CD4-positive, alpha-beta T cell (primary cell): ENCODE measurements around the gene CNNM3. TPM values are rescaled to one million over a fixed set of nuclear protein-coding genes. Genes with fewer than 3 reads are reported as not detected.

Source experiments
- ATAC-seq: fragments of 200-7000 bp; cut with Tn5 transposase; one replicate; pipeline ENCODE4 v1.10.0; 2022; ENCODE audit warnings: mild to moderate bottlenecking; ENCODE audit not compliant: poor library complexity
- CTCF ChIA-PET: fragments of 350-600 bp; sonication (Branson Sonifier 250); formaldehyde crosslinking; loops from one replicate; lab custom pipeline; 2021; ENCODE audit warnings: antibody characterized with exemption, inconsistent platforms; lab: Charles Lee
- POLR2A ChIA-PET: fragments of 350-600 bp; sonication (Branson Sonifier 250); formaldehyde crosslinking; loops from one replicate; lab custom pipeline; 2021; ENCODE audit warnings: antibody characterized with exemption, inconsistent platforms; lab: Charles Lee
- DNase-seq, 14 experiments: peaks; one replicate each; pipeline ENCODE4 v3.0.0-alpha.2; 2013 to 2020; ENCODE audit warnings: mixed read lengths in 2 of 14
- H3K27ac ChIP-seq, 2 donors: one replicate each; pipeline versions ENCODE4 v1.5.1 to v1.7.0; 2013; ENCODE audit warnings: low read length in 2 of 2, low read depth in 1 of 2, mild to moderate bottlenecking in 1 of 2
- H3K27me3 ChIP-seq, 2 experiments: 1 replicate in 1 of 2; 2 replicates in 1 of 2; pipeline versions ENCODE4 v1.6.1 to v1.7.0; 2013; ENCODE audit warnings: low read length in 2 of 2, control low read depth in 1 of 2, mild to moderate bottlenecking in 1 of 2, moderate library complexity in 1 of 2; ENCODE audit not compliant: insufficient read depth in 2 of 2, control insufficient read depth in 1 of 2
- H3K36me3 ChIP-seq: one replicate; pipeline ENCODE4 v1.6.1; 2013; ENCODE audit warnings: low read length, control low read depth; ENCODE audit not compliant: insufficient read depth
- H3K4me1 ChIP-seq: one replicate; pipeline ENCODE4 v1.6.1; 2013; ENCODE audit warnings: low read length, control low read depth; ENCODE audit not compliant: insufficient read depth
- H3K4me3 ChIP-seq: one replicate; pipeline ENCODE4 v1.5.1; 2013; ENCODE audit warnings: mild to moderate bottlenecking, low read length, moderate library complexity
- H3K9me3 ChIP-seq, 2 experiments: 1 replicate in 1 of 2; 2 replicates in 1 of 2; pipeline versions ENCODE4 v1.6.1 to v1.7.0; 2013; ENCODE audit warnings: low read length in 2 of 2, mild to moderate bottlenecking in 2 of 2, control low read depth in 1 of 2, moderate library complexity in 1 of 2; ENCODE audit not compliant: control insufficient read depth in 1 of 2, insufficient read depth in 1 of 2
- H3K27ac Mint-ChIP-seq: one replicate; pipeline ENCODE4 v1.8.0; 2020; ENCODE audit warnings: mixed read lengths
- H3K27me3 Mint-ChIP-seq: one replicate; pipeline ENCODE4 v1.8.0; 2021; ENCODE audit warnings: mixed read lengths
- H3K36me3 Mint-ChIP-seq: one replicate; pipeline ENCODE4 v1.8.0; 2021; ENCODE audit warnings: low read depth, mixed read lengths
- H3K4me1 Mint-ChIP-seq: one replicate; pipeline ENCODE4 v1.8.0; 2021; ENCODE audit warnings: low read depth, mixed read lengths
- H3K4me3 Mint-ChIP-seq: one replicate; pipeline ENCODE4 v1.8.0; 2020; ENCODE audit warnings: mild to moderate bottlenecking, mixed read lengths
- H3K9me3 Mint-ChIP-seq: one replicate; pipeline ENCODE4 v1.8.0; 2020; ENCODE audit warnings: mixed read lengths
- CTCF ChIP-seq: fragments of 200-600 bp; IDR thresholded peaks from one replicate; pipeline ENCODE4 v1.8.0; 2022; ENCODE audit warnings: antibody characterized with exemption, mild to moderate bottlenecking
- intact Hi-C, 2 experiments: fragments of 100-400 bp; cut with DNase I in 1 of 2; cut with micrococcal nuclease in 1 of 2; formaldehyde crosslinking; loops; one replicate each; pipeline versions ENCODE4 v1.15.1 to v1.9.0; 2023 to 2025; cut with DNase I, micrococcal nuclease
- total RNA-seq, 174 experiments: library from RNA in 2 of 174; stranded (reverse) in 2 of 174; gene quantifications; one replicate each; pipeline ENCODE4 v1.2.3 and lab custom pipeline; 2021 to 2026

Gene CNNM3
- total RNA-seq, 2 experiments from 2014 or later = 48.7 to 53.5 TPM

DNA sequence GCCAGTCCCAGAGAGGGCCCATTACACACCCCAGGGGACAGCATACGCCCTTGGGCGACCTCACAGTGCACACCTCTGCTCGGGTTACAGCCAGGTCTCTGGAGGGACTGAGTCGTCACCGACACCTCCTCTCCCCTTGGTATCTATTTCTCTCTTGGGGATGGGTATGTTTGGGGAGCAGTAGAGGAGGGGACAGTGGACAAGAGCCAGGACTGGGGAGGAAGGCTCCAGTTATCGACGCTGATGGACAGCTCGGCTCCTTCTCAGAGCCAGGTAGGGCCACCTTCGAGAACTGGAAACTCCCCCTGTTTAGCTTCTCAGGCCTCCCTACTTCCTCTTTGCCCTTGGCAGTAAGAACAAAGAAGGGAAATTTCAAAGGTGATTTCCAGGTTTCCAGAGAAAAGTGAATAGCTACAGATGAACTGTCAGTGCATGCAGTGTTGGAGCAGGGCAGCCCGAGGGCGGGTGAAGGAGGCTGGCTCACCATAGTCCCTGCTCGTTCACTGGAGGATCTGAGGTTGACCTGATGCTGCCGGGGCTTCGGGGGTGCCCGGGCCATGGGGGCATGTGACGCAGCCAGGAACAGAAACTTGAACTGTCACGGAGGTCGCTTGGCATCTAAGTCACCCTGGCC is 58.2 kb downstream of the CNNM3 start:
- no peak overlapping the region for H3K27ac ChIP-seq
- H3K27ac Mint-ChIP-seq = peak overlapping the region; percentile 75
- POLR2A ChIA-PET = interaction anchor here (0.7 to 2.7 kb wide), 5 partner anchors 16 to 88 kb away, joined by 3 to 11 read pairs (median 8); partner anchors contain the start of gene ANKRD39

DNA sequence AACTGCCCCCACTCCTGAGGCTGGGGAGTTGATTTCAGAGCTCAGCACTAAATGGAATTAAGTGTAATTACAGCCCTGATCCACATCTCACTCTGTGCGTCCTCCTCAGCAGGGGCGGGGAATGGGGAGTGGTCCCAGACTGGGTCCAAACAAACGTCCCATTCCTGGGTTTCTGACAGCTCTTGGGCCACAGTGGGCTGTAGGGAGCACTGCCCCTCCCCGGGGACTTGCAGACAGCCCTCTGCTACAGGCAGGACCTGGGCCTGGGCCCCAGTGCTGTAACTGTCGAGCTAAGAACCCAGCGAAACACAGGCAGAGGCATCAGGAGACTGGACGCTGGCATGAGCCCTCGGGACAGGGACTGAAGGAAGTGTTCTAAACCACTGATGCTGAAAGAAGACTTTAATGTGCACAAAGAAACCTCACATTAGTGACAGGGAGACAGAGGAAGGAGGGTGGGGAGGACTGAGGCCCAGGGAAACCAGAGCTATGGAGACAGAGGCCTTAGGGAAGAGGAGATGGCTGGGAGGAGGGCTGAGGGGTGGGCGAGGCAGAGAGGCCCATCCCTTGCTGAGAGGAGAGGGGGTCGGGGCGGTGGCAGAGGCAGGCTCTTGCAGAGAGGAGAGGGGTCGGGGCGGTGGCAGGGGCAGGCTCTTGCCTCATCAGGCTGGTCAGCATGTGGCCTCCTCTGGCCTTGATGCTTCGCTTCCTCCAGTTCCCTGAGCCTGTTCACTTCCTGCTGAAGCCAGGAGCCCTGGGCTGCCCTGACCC is 59.6 kb downstream of the CNNM3 start:
- no peak for TF ChIP-seq CTCF
- ATAC-seq (no peak), DNase-seq (no peak)
- Histone ChIP-seq H3K9me3 (no peaks in the 10 kb centered on the region), H3K4me3 (no peak overlapping the region), H3K27me3 (no peaks in the 10 kb centered on the region), H3K27ac (no peak overlapping the region), H3K36me3 (no peaks in the 10 kb centered on the region), H3K4me1 (peaks cover 26% of the 10 kb centered on the region)
- H3K4me1 Mint-ChIP-seq = peaks cover 41% of the 10 kb centered on the region
- peaks cover 3% of the 10 kb centered on the region for H3K36me3 Mint-ChIP-seq
- no peaks in the 10 kb centered on the region for H3K27me3 Mint-ChIP-seq
- H3K27ac Mint-ChIP-seq = peak overlapping the region; percentile 7
- POLR2A ChIA-PET = interaction anchor here (1.3 to 2.7 kb wide), 4 partner anchors 9 to 87 kb away, joined by 3 to 11 read pairs (median 8); no protein-coding TSS in a partner anchor
- intact Hi-C loops = loop anchor here in 1 of 2 experiments (2.0 kb wide), 1 partner anchor 39 kb away; no protein-coding TSS in a partner anchor
- H3K4me3 Mint-ChIP-seq = no peak overlapping the region
- CTCF ChIA-PET = no interaction called here
- H3K9me3 Mint-ChIP-seq = no peaks in the 10 kb centered on the region

More for the DNA sequence above, 58.2 kb downstream of the CNNM3 start:
- H3K4me1 Mint-ChIP-seq = peaks cover 45% of the 10 kb centered on the region
- no peak for TF ChIP-seq CTCF
- intact Hi-C loops = loop anchor here (2.0 to 5.0 kb wide), 2 partner anchors 40 to 88 kb away; no protein-coding TSS in a partner anchor
- DNase-seq (peak in 2 of 14 experiments; percentile 70 to 73), ATAC-seq (no peak)
- H3K36me3 ChIP-seq = no peaks in the 10 kb centered on the region
- H3K27me3 Mint-ChIP-seq = no peaks in the 10 kb centered on the region
- no peak overlapping the region for H3K4me3 ChIP-seq
- no peaks in the 10 kb centered on the region for H3K27me3 ChIP-seq
- H3K4me1 ChIP-seq = peaks cover 33% of the 10 kb centered on the region
- H3K36me3 Mint-ChIP-seq = peaks cover 8% of the 10 kb centered on the region
- CTCF ChIA-PET = interaction anchor here (3.1 kb wide), 1 partner anchor 16 kb away, joined by 19 read pairs; the partner anchor contains the start of gene ANKRD39
- peak overlapping the region; percentile 62 for H3K4me3 Mint-ChIP-seq
- no peaks in the 10 kb centered on the region for H3K9me3 Mint-ChIP-seq
- H3K9me3 ChIP-seq = no peaks in the 10 kb centered on the region

DNA sequence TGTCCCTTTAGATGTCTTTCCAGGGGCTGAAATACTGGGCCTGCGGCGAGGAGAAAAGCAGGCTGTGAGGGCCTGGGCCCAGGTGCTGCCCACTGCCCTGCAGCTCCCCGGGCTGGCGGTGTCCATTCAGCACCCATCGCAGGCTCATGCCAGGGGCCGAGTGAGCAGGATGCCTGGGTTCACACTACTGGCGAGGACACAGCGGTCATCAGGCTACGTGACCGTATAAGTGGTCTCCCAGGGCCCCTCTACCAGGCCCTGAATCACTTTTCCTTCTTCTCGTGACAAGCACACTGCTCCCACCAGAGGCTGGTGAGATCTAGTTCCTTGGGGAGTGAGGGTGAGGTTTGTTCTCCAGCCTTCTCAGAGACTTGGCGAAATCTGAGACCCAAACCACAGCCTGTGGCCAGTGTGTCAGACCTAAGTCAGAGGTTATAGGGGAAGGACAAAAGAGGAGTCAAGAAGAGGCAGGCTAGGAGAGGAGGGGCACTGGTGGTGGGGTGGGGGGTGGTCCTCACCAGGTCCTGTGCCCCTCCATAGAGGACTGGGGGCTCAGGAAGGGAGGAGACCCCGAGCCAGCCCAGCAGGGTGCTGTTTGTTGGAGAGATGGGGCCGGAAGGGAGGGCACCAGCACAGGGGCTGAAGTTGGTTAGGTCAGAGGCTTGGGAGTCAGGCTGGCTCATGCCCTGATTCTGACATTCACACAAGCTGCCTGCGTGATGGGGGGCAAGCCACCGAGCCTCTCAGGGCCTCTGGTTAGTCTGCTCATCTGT is 60.4 kb downstream of the CNNM3 start:
- POLR2A ChIA-PET = interaction anchor here (1.3 kb wide), 1 partner anchor 10 kb away, joined by 3 read pairs; no protein-coding TSS in a partner anchor
- intact Hi-C loops = no loop called here

More for the DNA sequence above, 60.4 kb downstream of the CNNM3 start:
- no peaks in the 10 kb centered on the region for H3K36me3 ChIP-seq
- no peaks in the 10 kb centered on the region for H3K27me3 ChIP-seq
- peaks cover 20% of the 10 kb centered on the region for H3K4me1 ChIP-seq
- no peak overlapping the region for H3K27ac Mint-ChIP-seq
- CTCF ChIA-PET = interaction anchor here (0.7 kb wide), 1 partner anchor 10 kb away, joined by 3 read pairs; no protein-coding TSS in a partner anchor
- peaks cover 33% of the 10 kb centered on the region for H3K4me1 Mint-ChIP-seq
- no peak for ATAC-seq
- H3K9me3 Mint-ChIP-seq = no peaks in the 10 kb centered on the region
- DNase-seq = no peak
- no peaks in the 10 kb centered on the region for H3K36me3 Mint-ChIP-seq
- H3K27me3 Mint-ChIP-seq = no peaks in the 10 kb centered on the region
- no peak overlapping the region for H3K4me3 Mint-ChIP-seq
- no peaks in the 10 kb centered on the region for H3K9me3 ChIP-seq
- TF ChIP-seq CTCF = no peak
- no peak overlapping the region for H3K4me3 ChIP-seq
- H3K27ac ChIP-seq = no peak overlapping the region
